PC-3 (cell line): ENCODE measurements around the gene CRTC2. TPM values are rescaled to one million over a fixed set of nuclear protein-coding genes. Genes with fewer than 3 reads are reported as not detected.
A peak's percentile ranks its signal among the peaks of the same experiment; 100 is the strongest.

Experiments used
- ATAC-seq: fragments of 200-7000 bp; cut with Tn5 transposase; 2 replicates; pipeline ENCODE4 v1.9.1; 2020; ENCODE audit warnings: mild to moderate bottlenecking, moderate library complexity
- BruUV-seq: library from RNA; stranded (reverse); fragments of 400-500 nt; replicated peaks from 2 replicates; lab custom pipeline; 2021; lab: Mats Ljungman, UMichigan
- CTCF ChIA-PET: fragments of 300-600 bp; sonication (Branson Sonifier 250); formaldehyde crosslinking; loops from one replicate; lab custom pipeline; 2022; ENCODE audit warnings: antibody characterized with exemption; lab: Charles Lee
- POLR2A ChIA-PET: fragments of 300-600 bp; sonication (Branson Sonifier 250); formaldehyde crosslinking; loops from one replicate; lab custom pipeline; 2022; ENCODE audit warnings: antibody characterized with exemption; ENCODE audit not compliant: unreplicated experiment; lab: Charles Lee
- DNase-seq: peaks from one replicate; pipeline ENCODE4 v3.0.0-alpha.2; 2015
- H2AFZ ChIP-seq: fragments of 300-600 bp; sonication (generic); 2 replicates; pipeline ENCODE4 v1.6.0; 2016; ENCODE audit warnings: antibody characterized with exemption, low read length
- H3F3A ChIP-seq: fragments of 300-600 bp; sonication (generic); one replicate; pipeline ENCODE4 v1.6.0; 2017; ENCODE audit warnings: antibody characterized with exemption, low read length, control low read depth, mild to moderate bottlenecking; ENCODE audit not compliant: unreplicated experiment
- H3K27ac ChIP-seq: fragments of 300-600 bp; sonication (generic); 2 replicates; pipeline ENCODE4 v1.5.1; 2016; ENCODE audit warnings: mild to moderate bottlenecking, low read length
- H3K27me3 ChIP-seq: fragments of 300-600 bp; sonication (generic); 2 replicates; pipeline ENCODE4 v1.6.1; 2016; ENCODE audit warnings: low read length, mixed read lengths
- H3K36me3 ChIP-seq: fragments of 300-600 bp; sonication (generic); 2 replicates; pipeline ENCODE4 v1.6.1; 2016; ENCODE audit warnings: low read depth, mixed run types, low read length, mixed read lengths
- H3K4me1 ChIP-seq: fragments of 300-600 bp; sonication (generic); 2 replicates; pipeline ENCODE4 v1.5.1; 2016; ENCODE audit warnings: low read length; ENCODE audit not compliant: insufficient read depth
- H3K4me2 ChIP-seq: fragments of 300-600 bp; sonication (generic); 2 replicates; pipeline ENCODE4 v1.6.0; 2016; ENCODE audit warnings: low read length
- H3K4me3 ChIP-seq: fragments of 300-600 bp; sonication (generic); 2 replicates; pipeline ENCODE4 v1.5.1; 2016; ENCODE audit warnings: mild to moderate bottlenecking, low read length, mixed read lengths
- H3K79me2 ChIP-seq: fragments of 300-600 bp; sonication (generic); 2 replicates; pipeline ENCODE4 v1.6.1; 2017; ENCODE audit warnings: low read length, mixed read lengths
- H3K9ac ChIP-seq: fragments of 300-600 bp; sonication (generic); 2 replicates; pipeline ENCODE4 v1.6.0; 2016; ENCODE audit warnings: mild to moderate bottlenecking, low read length
- H3K9me2 ChIP-seq: fragments of 300-600 bp; sonication (generic); replicated peaks from 2 replicates; pipeline ENCODE4 v1.6.1; 2016; ENCODE audit warnings: mixed run types, low read length, mixed read lengths
- H3K9me3 ChIP-seq: fragments of 300-600 bp; sonication (generic); 2 replicates; pipeline ENCODE4 v1.6.1; 2016; ENCODE audit warnings: low read length, mixed read lengths
- H4K20me1 ChIP-seq: fragments of 300-600 bp; sonication (generic); 2 replicates; pipeline ENCODE4 v1.6.1; 2016; ENCODE audit warnings: low read length, mixed read lengths
- EZH2 ChIP-seq: fragments of 300-600 bp; sonication (generic); IDR thresholded peaks from one replicate; pipeline ENCODE4 v1.6.1; 2017; ENCODE audit warnings: antibody characterized with exemption, mild to moderate bottlenecking, low read length; ENCODE audit not compliant: unreplicated experiment
- EZH2phosphoT487 ChIP-seq: fragments of 300-600 bp; sonication (generic); IDR thresholded peaks from 2 replicates; pipeline ENCODE4 v1.6.1; 2018; ENCODE audit warnings: mild to moderate bottlenecking, antibody characterized with exemption, low read length, borderline replicate concordance
- intact Hi-C: fragments of 100-400 bp; cut with micrococcal nuclease; formaldehyde crosslinking; loops from 2 replicates; pipeline ENCODE4 v1.9.0; 2023
- total RNA-seq: library from RNA; depleted of rRNA; stranded (reverse); fragments of >200 nt; gene quantifications from 2 replicates; pipeline ENCODE4 v1.2.3, GENCODE V29; 2014
- TF ChIP-seq, protein P1 (sequence below): fragments of 300-600 bp; sonication (generic); conservative IDR thresholded peaks from 2 replicates; pipeline ENCODE4 v1.5.1; 2017; ENCODE audit warnings: antibody characterized with exemption, low read depth, mild to moderate bottlenecking, low read length

The CRTC2 gene
- total RNA-seq, 1 experiment from 2014 or later: 21.0 TPM

DNA sequence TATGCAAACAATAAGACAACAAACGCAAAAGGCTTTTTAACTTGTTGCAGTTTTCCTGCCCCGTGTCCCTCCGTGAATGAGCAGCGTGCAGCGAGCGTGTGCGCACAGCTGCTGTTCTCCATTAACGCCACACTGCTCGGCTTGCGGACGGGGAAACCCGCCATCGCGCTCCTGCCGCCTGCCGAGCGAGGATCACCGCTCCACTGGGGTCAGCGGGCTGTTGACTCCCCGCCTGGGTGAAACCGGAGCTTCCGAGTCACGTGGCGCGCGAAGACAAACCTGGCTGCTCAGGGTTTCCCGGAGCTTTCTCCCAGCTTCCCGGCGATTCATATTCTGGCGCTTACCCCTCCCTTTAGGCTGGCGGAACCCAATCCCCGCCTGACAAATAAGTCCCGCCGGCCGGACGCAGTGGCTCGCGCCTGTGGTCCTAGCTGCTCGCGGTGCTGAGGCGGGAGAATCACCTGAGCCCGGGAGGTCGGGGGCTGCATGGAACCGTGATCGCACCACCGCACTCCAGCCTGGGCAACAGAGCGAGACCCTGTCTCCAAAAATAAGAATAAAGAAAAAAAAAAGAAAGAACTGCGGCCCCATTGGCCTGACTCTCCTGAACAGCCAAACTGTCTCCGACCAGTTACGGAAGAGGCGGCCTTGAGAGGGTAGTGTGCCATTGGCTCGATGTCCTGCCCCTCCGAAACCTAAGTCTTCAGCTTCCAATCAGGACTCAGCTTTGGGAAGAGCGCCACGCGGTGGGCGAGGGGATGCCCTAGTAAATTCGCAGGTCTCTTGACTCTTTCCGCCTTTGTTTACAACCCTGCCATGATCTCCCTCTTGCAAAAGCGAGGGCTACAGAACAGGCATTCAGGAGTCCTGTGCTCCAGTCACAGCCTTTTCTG is 8.9 kb upstream of the CRTC2 start, which contains the start of gene CREB3L4:
Gene CREB3L4, plus strand, starts transcription at position 796 of the 893 bp plus-strand sequence. CDS start 624 bp downstream, outside the sequence.
- BruUV-seq: TSS peak; percentile 18
- peak; percentile 98 for DNase-seq

DNA sequence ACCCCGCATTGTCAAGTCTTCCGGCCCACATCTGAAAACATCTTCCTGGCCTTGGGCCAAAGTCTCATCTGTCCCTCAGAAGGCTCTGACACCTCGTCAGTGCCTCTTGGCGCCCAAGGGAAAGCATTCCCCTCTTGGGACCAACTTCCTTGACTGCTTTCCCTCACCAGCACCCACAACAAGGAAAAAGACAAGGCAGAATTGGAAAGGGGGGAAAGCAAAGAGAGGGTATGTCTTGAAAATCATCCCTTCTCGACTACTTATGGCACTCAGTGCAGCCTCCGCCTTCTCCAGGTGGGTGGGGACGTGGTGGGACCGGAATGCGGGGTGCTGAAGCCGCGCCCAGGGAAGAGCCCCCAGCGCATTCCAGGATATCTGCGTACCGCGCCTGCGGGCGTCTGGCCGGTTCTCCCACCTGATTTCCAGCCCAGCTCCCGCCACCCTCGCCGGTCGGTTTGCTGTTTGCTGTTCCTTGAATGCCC is 5.5 kb upstream of the CRTC2 start:
- Histone ChIP-seq H3K79me2 (peaks cover 59% of the 10 kb centered on the region), H3K4me3 (peak overlapping the region; percentile 84), H2AFZ (peak overlapping the region; percentile 87), H3K4me1 (peaks cover 45% of the 10 kb centered on the region), H3K36me3 (no peaks in the 10 kb centered on the region; the same call in 1 of the 2 replicates), H3K9ac (peak overlapping the region; percentile 83), H3F3A (peaks cover 5% of the 10 kb centered on the region), H4K20me1 (no peaks in the 10 kb centered on the region), H3K9me3 (no peaks in the 10 kb centered on the region), H3K27me3 (no peaks in the 10 kb centered on the region), H3K27ac (peak overlapping the region; percentile 64), H3K9me2 (no peaks in the 10 kb centered on the region), H3K4me2 (peak overlapping the region; percentile 98)
- POLR2A ChIA-PET: interaction anchor here (0.5 to 0.7 kb wide), 9 partner anchors 10 to 874 kb away, joined by 4 to 13 read pairs (median 6); partner anchors contain the start of genes S100A6 and UBE2Q1
- peak; percentile 90 for DNase-seq
- no TSS peak for BruUV-seq
- CTCF ChIA-PET: interaction anchor here (0.5 to 1.5 kb wide), 4 partner anchors 17 to 292 kb away, joined by 3 to 7 read pairs (median 4); partner anchors contain the start of gene RAB13
- peak; percentile 10 for ATAC-seq
- no peak for TF ChIP-seq EZH2phosphoT487
- no peak for TF ChIP-seq EZH2
- TF ChIP-seq, protein P1, sequence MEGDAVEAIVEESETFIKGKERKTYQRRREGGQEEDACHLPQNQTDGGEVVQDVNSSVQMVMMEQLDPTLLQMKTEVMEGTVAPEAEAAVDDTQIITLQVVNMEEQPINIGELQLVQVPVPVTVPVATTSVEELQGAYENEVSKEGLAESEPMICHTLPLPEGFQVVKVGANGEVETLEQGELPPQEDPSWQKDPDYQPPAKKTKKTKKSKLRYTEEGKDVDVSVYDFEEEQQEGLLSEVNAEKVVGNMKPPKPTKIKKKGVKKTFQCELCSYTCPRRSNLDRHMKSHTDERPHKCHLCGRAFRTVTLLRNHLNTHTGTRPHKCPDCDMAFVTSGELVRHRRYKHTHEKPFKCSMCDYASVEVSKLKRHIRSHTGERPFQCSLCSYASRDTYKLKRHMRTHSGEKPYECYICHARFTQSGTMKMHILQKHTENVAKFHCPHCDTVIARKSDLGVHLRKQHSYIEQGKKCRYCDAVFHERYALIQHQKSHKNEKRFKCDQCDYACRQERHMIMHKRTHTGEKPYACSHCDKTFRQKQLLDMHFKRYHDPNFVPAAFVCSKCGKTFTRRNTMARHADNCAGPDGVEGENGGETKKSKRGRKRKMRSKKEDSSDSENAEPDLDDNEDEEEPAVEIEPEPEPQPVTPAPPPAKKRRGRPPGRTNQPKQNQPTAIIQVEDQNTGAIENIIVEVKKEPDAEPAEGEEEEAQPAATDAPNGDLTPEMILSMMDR: no peak
- intact Hi-C loops: loop anchor here (1.0 kb wide), 1 partner anchor 22 kb away; the partner anchor contains the start of gene RAB13

More for the DNA sequence above, 8.9 kb upstream of the CRTC2 start, which contains the start of gene CREB3L4:
- H3K79me2 ChIP-seq: peaks cover 48% of the 10 kb centered on the region
- CTCF ChIA-PET: interaction anchor here (0.5 to 1.6 kb wide), 3 partner anchors 10 to 38 kb away, joined by 3 to 7 read pairs (median 5); partner anchors contain the start of genes JTB and RAB13
- peak within 1 kb of the TSS; percentile 81 for H3K27ac ChIP-seq
- H3K36me3 ChIP-seq: no peaks in the 10 kb centered on the region
- TF ChIP-seq, protein P1: peak; percentile 55
- TF ChIP-seq EZH2 (no peak), EZH2phosphoT487 (no peak)
- intact Hi-C loops: loop anchor here (1.0 kb wide), 1 partner anchor 19 kb away; the partner anchor contains the start of gene RAB13
- no peaks in the 10 kb centered on the region for H4K20me1 ChIP-seq
- peak within 1 kb of the TSS; percentile 93 for H3K4me2 ChIP-seq
- H3K27me3 ChIP-seq: no peaks in the 10 kb centered on the region
- H2AFZ ChIP-seq: peak within 1 kb of the TSS; percentile 80
- peaks cover 31% of the 10 kb centered on the region for H3K4me1 ChIP-seq
- peak within 1 kb of the TSS; percentile 71 for H3K4me3 ChIP-seq
- peak within 1 kb of the TSS; percentile 77 for H3K9ac ChIP-seq
- H3K9me2 ChIP-seq: no peaks in the 10 kb centered on the region
- ATAC-seq: peak; percentile 68
- H3K9me3 ChIP-seq: no peaks in the 10 kb centered on the region
- no peaks in the 10 kb centered on the region for H3F3A ChIP-seq
- POLR2A ChIA-PET: interaction anchor here (0.6 to 2.2 kb wide), 6 partner anchors 10 to 1930 kb away, joined by 3 to 13 read pairs (median 4); partner anchors contain the start of genes GATAD2B and JTB
